Amniotic stem cell (primary cell): Measurements from ENCODE around the gene ISLR2.
"Not testable (repeated sequence)": the region's sequence is repeated elsewhere in the genome, so short reads cannot be mapped to it uniquely, and the experiment has no call there.

Experiments
- DNase-seq: peaks from one replicate; lab custom pipeline; 2025; lab: John Stamatoyannopoulos, UW

ISLR2 gene

GRCh38 chr15:74130155-74130848 is at the start of gene ISLR2:
TSS of gene ISLR2 (plus strand) at chr15:74130586. CDS start at chr15:74132755, 2,169 bp downstream.
- no peak for DNase-seq

- DNase-seq: not testable (repeated sequence)
Observed at GRCh38 chr15:74082450-74082849, 47.9 kb upstream of the ISLR2 start, which contains the start of gene GOLGA6A. TSS of gene GOLGA6A (minus strand) at chr15:74082550. CDS start at chr15:74082509, 41 bp downstream.

GRCh38 chr15:74094567-74094966 is 35.8 kb upstream of the ISLR2 start:
- not testable (repeated sequence) for DNase-seq

- DNase-seq: not testable (repeated sequence)
Observed at GRCh38 chr15:74095610-74096009, 34.8 kb upstream of the ISLR2 start.

GRCh38 chr15:74096753-74097474 is 33.5 kb upstream of the ISLR2 start:
- not testable (repeated sequence) for DNase-seq

GRCh38 chr15:74099963-74100733 is 30.2 kb upstream of the ISLR2 start:
- not testable (repeated sequence) for DNase-seq

GRCh38 chr15:74108111-74108510 is 22.3 kb upstream of the ISLR2 start:
- no peak for DNase-seq

GRCh38 chr15:74108611-74109010 is 21.8 kb upstream of the ISLR2 start:
- not testable (repeated sequence) for DNase-seq

- no peak for DNase-seq
Observed at GRCh38 chr15:74109713-74110112, 20.7 kb upstream of the ISLR2 start.

GRCh38 chr15:74120426-74120825 is 10.0 kb upstream of the ISLR2 start:
- DNase-seq: no peak

- no peak for DNase-seq
Observed at GRCh38 chr15:74121039-74121438, 9.3 kb upstream of the ISLR2 start.

- DNase-seq: no peak
Observed at GRCh38 chr15:74121858-74122257, 8.5 kb upstream of the ISLR2 start.

GRCh38 chr15:74122403-74123130 is 7.8 kb upstream of the ISLR2 start:
- no peak for DNase-seq

- no peak for DNase-seq
Observed at GRCh38 chr15:74123131-74123429, 7.3 kb upstream of the ISLR2 start.

GRCh38 chr15:74123658-74124057 is 6.7 kb upstream of the ISLR2 start:
- DNase-seq: no peak

- no peak for DNase-seq
Observed at GRCh38 chr15:74124196-74124595, 6.2 kb upstream of the ISLR2 start.

GRCh38 chr15:74124759-74125158 is 5.6 kb upstream of the ISLR2 start:
- DNase-seq: no peak

- DNase-seq: peak; percentile 57
Observed at GRCh38 chr15:74127255-74127953, 3.0 kb upstream of the ISLR2 start.

- DNase-seq: no peak
Observed at GRCh38 chr15:74127954-74128784, 2.2 kb upstream of the ISLR2 start.

- DNase-seq: no peak
Observed at GRCh38 chr15:74128785-74129585, 1.4 kb upstream of the ISLR2 start.
